Islet precursor cell (in vitro differentiated cells): ENCODE results near the gene CNTNAP4.

Source experiments
- DNase-seq: peaks from one replicate; pipeline ENCODE4 v3.0.0-alpha.2; 2018

Gene CNTNAP4

GRCh38 chr16:76502063-76502462 lies 224.9 kb downstream of the CNTNAP4 start:
- no peak for DNase-seq

- DNase-seq, result no peak
These were observed 225.4 kb downstream of the CNTNAP4 start for GRCh38 chr16:76502555-76502954.

GRCh38 chr16:76503091-76503490 lies 225.9 kb downstream of the CNTNAP4 start:
- no peak for DNase-seq

GRCh38 chr16:76511203-76511602 lies 234.0 kb downstream of the CNTNAP4 start:
- DNase-seq, result no peak

GRCh38 chr16:76518781-76519180 lies 241.6 kb downstream of the CNTNAP4 start:
- no peak for DNase-seq

GRCh38 chr16:76524356-76524755 lies 247.2 kb downstream of the CNTNAP4 start:
- DNase-seq, result no peak

- DNase-seq, result no peak
These were observed 247.6 kb downstream of the CNTNAP4 start for GRCh38 chr16:76524769-76525168.

- DNase-seq, result no peak
These were observed 250.0 kb downstream of the CNTNAP4 start for GRCh38 chr16:76527244-76527643.

GRCh38 chr16:76529120-76529519 lies 251.9 kb downstream of the CNTNAP4 start:
- no peak for DNase-seq

- DNase-seq, result no peak
These were observed 254.0 kb downstream of the CNTNAP4 start for GRCh38 chr16:76531236-76531635.

- no peak for DNase-seq
These were observed 255.2 kb downstream of the CNTNAP4 start for GRCh38 chr16:76532188-76532973.

GRCh38 chr16:76539609-76540008 lies 262.4 kb downstream of the CNTNAP4 start:
- no peak for DNase-seq

GRCh38 chr16:76541070-76541469 lies 263.9 kb downstream of the CNTNAP4 start:
- no peak for DNase-seq

- DNase-seq, result no peak
These were observed 288.3 kb downstream of the CNTNAP4 start for GRCh38 chr16:76565542-76565941.

- no peak for DNase-seq
These were observed 294.6 kb downstream of the CNTNAP4 start for GRCh38 chr16:76571755-76572154.

- no peak for DNase-seq
These were observed 296.1 kb downstream of the CNTNAP4 start for GRCh38 chr16:76573281-76573680.

- no peak for DNase-seq
These were observed 297.4 kb downstream of the CNTNAP4 start for GRCh38 chr16:76574651-76575050.

- no peak for DNase-seq
These were observed 299.3 kb downstream of the CNTNAP4 start for GRCh38 chr16:76576526-76576925.

- DNase-seq, result no peak
These were observed 299.8 kb downstream of the CNTNAP4 start for GRCh38 chr16:76577003-76577402.

- no peak for DNase-seq
These were observed 302.2 kb downstream of the CNTNAP4 start for GRCh38 chr16:76579277-76579922.

GRCh38 chr16:76583466-76583865 lies 306.3 kb downstream of the CNTNAP4 start:
- no peak for DNase-seq

- DNase-seq, result no peak
These were observed 306.7 kb downstream of the CNTNAP4 start for GRCh38 chr16:76583945-76584344.

- DNase-seq, result no peak
These were observed 321.3 kb downstream of the CNTNAP4 start for GRCh38 chr16:76598498-76598897.

GRCh38 chr16:76607317-76607716 lies 330.1 kb downstream of the CNTNAP4 start:
- DNase-seq, result no peak
